A549 (cell line): ENCODE data around the gene DOCK1. TPM values are rescaled to one million over a fixed set of nuclear protein-coding genes. Genes with fewer than 3 reads are reported as not detected.

Source experiments
- ATAC-seq, 2 experiments: fragments of 200-7000 bp in 1 of 2; fragments of >200 bp in 1 of 2; cut with Nextera tagmentation in 1 of 2; cut with Tn5 transposase in 1 of 2; 3 replicates each; pipeline versions ENCODE4 v1.8.0 to v1.9.1; 2018 to 2020; ENCODE audit warnings: mild to moderate bottlenecking in 1 of 2, moderate library complexity in 1 of 2
- CTCF ChIA-PET: fragments of 300-600 bp; sonication (Branson Sonifier 250); formaldehyde crosslinking; extraction: SDS; loops from one replicate; lab custom pipeline; 2021; ENCODE audit warnings: antibody characterized with exemption, inconsistent platforms; lab: Yijun Ruan, JAX
- POLR2A ChIA-PET: fragments of 350-600 bp; formaldehyde crosslinking; extraction: SDS; loops from one replicate; lab custom pipeline; 2021; ENCODE audit warnings: antibody characterized with exemption, inconsistent platforms; lab: Yijun Ruan, JAX
- DNase-seq, 2 experiments: peaks; one replicate each; pipeline versions ENCODE4 v3.0.0 to v3.0.0-alpha.2; 2011 to 2016; ENCODE audit warnings: low read depth in 1 of 2, low spot score in 1 of 2
- FAIRE-seq: peaks from 2 replicates; lab custom pipeline; 2011; peaks lifted over from hg19 to GRCh38; lab: Jason Lieb, UNC
- H3K27ac ChIP-seq, 2 experiments: fragments of >200 bp; sonication (Bioruptor Twin); formaldehyde crosslinking; 3 replicates each; pipeline ENCODE4 v1.5.1; 2016 to 2017
- H3K4me1 ChIP-seq: fragments of >200 bp; sonication (Bioruptor Twin); formaldehyde crosslinking; 3 replicates; pipeline ENCODE4 v1.6.1; 2016
- H3K4me2 ChIP-seq: fragments of >200 bp; sonication (Bioruptor Twin); formaldehyde crosslinking; 3 replicates; pipeline ENCODE4 v1.6.1; 2016
- H3K4me3 ChIP-seq: fragments of >200 bp; sonication (Bioruptor Twin); formaldehyde crosslinking; 3 replicates; pipeline ENCODE4 v1.5.1; 2016
- H3K9me3 ChIP-seq: fragments of >200 bp; sonication (Bioruptor Twin); formaldehyde crosslinking; 3 replicates; pipeline ENCODE4 v1.6.1; 2016
- CBX2 ChIP-seq: fragments of 200-600 bp; sonication (generic); IDR thresholded peaks from 2 replicates; pipeline ENCODE4 v1.6.1; 2016; ENCODE audit warnings: low read depth, mild to moderate bottlenecking, borderline replicate concordance
- CBX8 ChIP-seq: fragments of 200-600 bp; sonication (generic); IDR thresholded peaks from 2 replicates; pipeline ENCODE4 v1.6.1; 2016
- CEBPB ChIP-seq, 2 experiments: fragments of >200 bp in 1 of 2; sonication (Bioruptor Twin) in 1 of 2; formaldehyde crosslinking in 1 of 2; IDR thresholded peaks; 2 replicates each; pipeline ENCODE4 v1.6.1; 2012 to 2016
- CHD2 ChIP-seq: fragments of 150-350 bp; IDR thresholded peaks from 2 replicates; pipeline ENCODE4 v1.6.1; 2014; ENCODE audit warnings: low read length; ENCODE audit not compliant: partially characterized antibody
- CHD4 ChIP-seq: fragments of 200-600 bp; sonication (generic); IDR thresholded peaks from 2 replicates; pipeline ENCODE4 v1.6.1; 2016; ENCODE audit warnings: antibody characterized with exemption, mild to moderate bottlenecking, borderline replicate concordance
- CTCF ChIP-seq: fragments of >200 bp; sonication (Bioruptor Twin); formaldehyde crosslinking; IDR thresholded peaks from 3 replicates; pipeline ENCODE4 v1.5.1; 2016
- E2F6 ChIP-seq: IDR thresholded peaks from 2 replicates; pipeline ENCODE4 v1.6.1; 2012; ENCODE audit warnings: low read depth, borderline replicate concordance
- EHF ChIP-seq: fragments of 250-450 bp; sonication (Bioruptor Pico); IDR thresholded peaks from 2 replicates; pipeline ENCODE4 v1.5.0; 2020; ENCODE audit warnings: mild to moderate bottlenecking
- EP300 ChIP-seq, 2 experiments: fragments of >200 bp; sonication (Bioruptor Twin); formaldehyde crosslinking; IDR thresholded peaks; 2 replicates in 1 of 2; 3 replicates in 1 of 2; pipeline ENCODE4 v1.6.1; 2016 to 2017
- HEYL ChIP-seq: fragments of 250-450 bp; sonication (Bioruptor Pico); IDR thresholded peaks from 2 replicates; pipeline ENCODE4 v1.8.0; 2021; ENCODE audit warnings: mild to moderate bottlenecking, moderate library complexity
- HOXA7 ChIP-seq: fragments of 250-450 bp; sonication (Bioruptor Pico); IDR thresholded peaks from 2 replicates; pipeline ENCODE4 v1.5.0; 2020; ENCODE audit warnings: mild to moderate bottlenecking, moderate library complexity
- HOXB5 ChIP-seq: fragments of 250-450 bp; sonication (Bioruptor Pico); IDR thresholded peaks from 2 replicates; pipeline ENCODE4 v1.5.0; 2020; ENCODE audit warnings: mild to moderate bottlenecking, moderate library complexity
- JUN ChIP-seq, 2 experiments: fragments of >200 bp; sonication (Bioruptor Twin); formaldehyde crosslinking; IDR thresholded peaks; 2 replicates in 1 of 2; 3 replicates in 1 of 2; pipeline ENCODE4 v1.6.1; 2016 to 2017
- JUNB ChIP-seq: fragments of >200 bp; sonication (Bioruptor Twin); formaldehyde crosslinking; IDR thresholded peaks from 2 replicates; pipeline ENCODE4 v1.6.1; 2016
- KDM1A ChIP-seq: fragments of 200-600 bp; sonication (generic); IDR thresholded peaks from 2 replicates; pipeline ENCODE4 v1.6.1; 2016; ENCODE audit warnings: low read depth, mild to moderate bottlenecking
- MAX ChIP-seq: IDR thresholded peaks from 2 replicates; pipeline ENCODE4 v1.6.1; 2012
- PHF8 ChIP-seq: fragments of 200-600 bp; sonication (generic); IDR thresholded peaks from 2 replicates; pipeline ENCODE4 v1.6.1; 2016; ENCODE audit warnings: low read depth, mild to moderate bottlenecking, antibody characterized with exemption, moderate library complexity, borderline replicate concordance
- RAD21 ChIP-seq, 2 experiments: fragments of >200 bp in 1 of 2; sonication (Bioruptor Twin) in 1 of 2; formaldehyde crosslinking in 1 of 2; IDR thresholded peaks in 1 of 2; conservative IDR thresholded peaks in 1 of 2; 2 replicates in 1 of 2; 3 replicates in 1 of 2; pipeline ENCODE4 v1.6.1; 2012 to 2018; ENCODE audit warnings: inconsistent platforms in 1 of 2
- RCOR1 ChIP-seq: fragments of 150-350 bp; IDR thresholded peaks from 2 replicates; pipeline ENCODE4 v1.6.1; 2014; ENCODE audit warnings: antibody characterized with exemption, low read length, low read depth
- RFX5 ChIP-seq: fragments of 450-650 bp; IDR thresholded peaks from 2 replicates; pipeline ENCODE4 v1.7.1; 2014; ENCODE audit warnings: antibody characterized with exemption, mild to moderate bottlenecking, moderate library complexity
- SREBF2 ChIP-seq: fragments of 450-650 bp; IDR thresholded peaks from 2 replicates; pipeline ENCODE4 v1.6.1; 2014; ENCODE audit warnings: mild to moderate bottlenecking, moderate library complexity
- ZC3H11A ChIP-seq: fragments of 450-650 bp; IDR thresholded peaks from 2 replicates; pipeline ENCODE4 v1.6.1; 2014; ENCODE audit warnings: antibody characterized with exemption, mild to moderate bottlenecking
- ZFP36 ChIP-seq: fragments of 450-650 bp; IDR thresholded peaks from 2 replicates; pipeline ENCODE4 v1.6.1; 2014; ENCODE audit warnings: borderline replicate concordance; ENCODE audit not compliant: partially characterized antibody
- WGBS: methylation state at CpG from one replicate; pipeline ENCODE4 v1.1.6; 2017; ENCODE audit errors: missing lambda C conversion rate; 5-methylcytosine and 5-hydroxymethylcytosine counted together
- polyA plus RNA-seq, 4 experiments: library from polyadenylated mRNA; depleted of rRNA in 3 of 4; stranded (reverse); fragments of >200 nt; fragmentation: RNase III in 1 of 4; extraction: RNeasy Plus Mini Kit Qiagen cat#74134 plus additional on column Dnase treatment in 1 of 4; gene quantifications; 2 replicates in 3 of 4; 3 replicates in 1 of 4; pipeline ENCODE4 v1.2.3, GENCODE V29; 2011 to 2017
- TF ChIP-seq, protein P1 (sequence below): IDR thresholded peaks from 2 replicates; pipeline ENCODE4 v1.6.1; 2012
- TF ChIP-seq, protein P2 (sequence below): fragments of 450-650 bp; IDR thresholded peaks from 2 replicates; pipeline ENCODE4 v1.6.1; 2014; ENCODE audit warnings: antibody characterized with exemption
- TF ChIP-seq, protein P3 (sequence below): fragments of >200 bp; sonication (Bioruptor Twin); formaldehyde crosslinking; IDR thresholded peaks from 2 replicates; pipeline ENCODE4 v1.6.1; 2016

The DOCK1 gene
- polyA plus RNA-seq, 2 of the 4 experiments (the other 2 are of a cell fraction) = 22.6 to 28.2 TPM

DNA sequence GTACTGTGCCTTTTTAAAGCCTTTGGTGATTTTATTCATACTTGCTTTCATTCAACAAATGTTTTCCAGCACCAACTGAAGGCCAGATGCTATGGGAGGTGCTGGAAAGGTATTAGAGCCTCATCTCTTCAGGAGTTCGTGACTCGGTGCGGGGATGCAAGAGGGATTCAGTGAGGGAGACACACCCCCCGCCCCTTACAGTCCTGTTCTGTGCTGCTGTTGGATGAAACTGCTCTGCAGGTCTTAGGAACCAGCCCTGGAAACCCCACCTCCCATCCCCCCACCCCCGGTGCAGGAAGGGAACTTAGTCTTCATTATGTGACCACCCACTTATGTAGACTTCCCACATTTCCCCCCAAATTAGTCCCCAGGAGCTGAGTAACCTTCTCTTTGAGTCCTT, 180.7 kb downstream of the DOCK1 start:
- FAIRE-seq (no peak), ATAC-seq (no peak), DNase-seq (no peak)
- Histone ChIP-seq H3K4me3 (no peak overlapping the region), H3K9me3 (no peaks in the 10 kb centered on the region), H3K4me2 (no peak overlapping the region), H3K4me1 (no peaks in the 10 kb centered on the region), H3K27ac (no peak overlapping the region)
- TF ChIP-seq E2F6 (no peak), JUNB (no peak), ZC3H11A (no peak), CTCF (no peak), PHF8 (no peak), EHF (no peak), CHD2 (no peak), CHD4 (no peak), RCOR1 (no peak), HEYL (CRISPR knock-in tag) (no peak), HOXA7 (CRISPR knock-in tag) (no peak), KDM1A (no peak), RFX5 (no peak), CBX2 (no peak), MAX (no peak), SREBF2 (no peak)
- TF ChIP-seq, protein P1, sequence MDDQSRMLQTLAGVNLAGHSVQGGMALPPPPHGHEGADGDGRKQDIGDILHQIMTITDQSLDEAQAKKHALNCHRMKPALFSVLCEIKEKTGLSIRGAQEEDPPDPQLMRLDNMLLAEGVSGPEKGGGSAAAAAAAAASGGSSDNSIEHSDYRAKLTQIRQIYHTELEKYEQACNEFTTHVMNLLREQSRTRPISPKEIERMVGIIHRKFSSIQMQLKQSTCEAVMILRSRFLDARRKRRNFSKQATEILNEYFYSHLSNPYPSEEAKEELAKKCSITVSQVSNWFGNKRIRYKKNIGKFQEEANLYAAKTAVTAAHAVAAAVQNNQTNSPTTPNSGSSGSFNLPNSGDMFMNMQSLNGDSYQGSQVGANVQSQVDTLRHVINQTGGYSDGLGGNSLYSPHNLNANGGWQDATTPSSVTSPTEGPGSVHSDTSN = no peak
- TF ChIP-seq, protein P2, sequence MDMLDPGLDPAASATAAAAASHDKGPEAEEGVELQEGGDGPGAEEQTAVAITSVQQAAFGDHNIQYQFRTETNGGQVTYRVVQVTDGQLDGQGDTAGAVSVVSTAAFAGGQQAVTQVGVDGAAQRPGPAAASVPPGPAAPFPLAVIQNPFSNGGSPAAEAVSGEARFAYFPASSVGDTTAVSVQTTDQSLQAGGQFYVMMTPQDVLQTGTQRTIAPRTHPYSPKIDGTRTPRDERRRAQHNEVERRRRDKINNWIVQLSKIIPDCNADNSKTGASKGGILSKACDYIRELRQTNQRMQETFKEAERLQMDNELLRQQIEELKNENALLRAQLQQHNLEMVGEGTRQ = no peak
- TF ChIP-seq, protein P3, sequence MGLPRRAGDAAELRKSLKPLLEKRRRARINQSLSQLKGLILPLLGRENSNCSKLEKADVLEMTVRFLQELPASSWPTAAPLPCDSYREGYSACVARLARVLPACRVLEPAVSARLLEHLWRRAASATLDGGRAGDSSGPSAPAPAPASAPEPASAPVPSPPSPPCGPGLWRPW = no peak
- WGBS = 98% methylated on average over 5 of the region's 5 CpGs
- CTCF ChIA-PET = no interaction called here
- POLR2A ChIA-PET = no interaction called here

- DNase-seq (no peak), ATAC-seq (no peak; a peak in 1 of 6 replicates), FAIRE-seq (no peak)
- H3K4me2 ChIP-seq = no peak overlapping the region
- no peak overlapping the region for H3K27ac ChIP-seq
- no peak overlapping the region for H3K4me3 ChIP-seq
- H3K9me3 ChIP-seq = no peaks in the 10 kb centered on the region
- no peak for TF ChIP-seq HEYL (CRISPR knock-in tag)
- no peak for TF ChIP-seq RFX5
- TF ChIP-seq CTCF = no peak
- TF ChIP-seq ZFP36 = no peak
- TF ChIP-seq JUN (IDR thresholded peaks at IDR 0.05) = no peak
- TF ChIP-seq CHD4 = no peak
- TF ChIP-seq EHF = no peak
- TF ChIP-seq RCOR1 = no peak
- no peak for TF ChIP-seq RAD21 (conservative IDR thresholded peaks at IDR 0.05 in 1 of 2, IDR thresholded peaks at IDR 0.05 in 1 of 2)
- TF ChIP-seq EP300 (IDR thresholded peaks at IDR 0.05) = no peak
- TF ChIP-seq, protein P1 = no peak
- no peak for TF ChIP-seq CHD2
- no peak for TF ChIP-seq HOXB5 (CRISPR knock-in tag)
- TF ChIP-seq CBX8 = no peak
- TF ChIP-seq CEBPB (IDR thresholded peaks at IDR 0.05) = no peak
- ChIA-PET POLR2A (no interaction called here), CTCF (no interaction called here)
- WGBS = 95% methylated on average over 10 of the region's 10 CpGs
- H3K4me1 ChIP-seq = no peaks in the 10 kb centered on the region
Measured at GRCh38 chr10:127088908-127089307, 183.7 kb downstream of the DOCK1 start.
